ENCODE data around the gene ADTRP.
A peak's percentile ranks its signal among the peaks of the same experiment; 100 is the strongest.

Gene ADTRP

GRCh38 chr6:11761744-11762620, 16.6 kb downstream of the ADTRP start:
- peaks cover 16 to 36% of the 10 kb centered on the region in 2 donors for H3K4me1 ChIP-seq (ENCODE audit: control insufficient read depth in 2 of 2, insufficient read depth in 2 of 2, low read length in 2 of 2)
- no peaks in the 10 kb centered on the region for H3K27me3 ChIP-seq (ENCODE audit: control insufficient read depth in 2 of 2, insufficient read depth in 2 of 2, low read length in 2 of 2)
- H3K9me3 ChIP-seq (ENCODE audit: control insufficient read depth in 2 of 2, low read length in 2 of 2): peaks cover 0 to 6% of the 10 kb centered on the region in 2 donors
- peak overlapping the region; percentile 78 to 80 for H3K27ac ChIP-seq (ENCODE audit: low read depth in 2 of 2, low read length in 2 of 2)
- H3K9ac ChIP-seq (ENCODE audit: low read depth in 1 of 2, low read length in 2 of 2): peak overlapping the region in 1 of 2 donors; percentile 37
- H3K36me3 ChIP-seq (ENCODE audit: control insufficient read depth in 2 of 2, insufficient read depth in 2 of 2, low read length in 2 of 2): peaks cover 2 to 25% of the 10 kb centered on the region in 2 donors
- H3K4me3 ChIP-seq (ENCODE audit: low read length in 2 of 2): peak overlapping the region; percentile 5 to 32

GRCh38 chr6:11760015-11760473, 18.6 kb downstream of the ADTRP start:
- peak overlapping the region in 1 of 2 donors; percentile 20 for H3K27ac ChIP-seq (ENCODE audit: low read depth in 2 of 2, low read length in 2 of 2)
- no peak overlapping the region for H3K9ac ChIP-seq (ENCODE audit: low read depth in 1 of 2, low read length in 2 of 2)
- no peak overlapping the region for H3K4me3 ChIP-seq (ENCODE audit: low read length in 2 of 2)
- peaks cover 16 to 36% of the 10 kb centered on the region in 2 donors for H3K4me1 ChIP-seq (ENCODE audit: control insufficient read depth in 2 of 2, insufficient read depth in 2 of 2, low read length in 2 of 2)
- H3K9me3 ChIP-seq (ENCODE audit: control insufficient read depth in 2 of 2, low read length in 2 of 2): peaks cover 0 to 6% of the 10 kb centered on the region in 2 donors
- peaks cover 0 to 18% of the 10 kb centered on the region in 2 donors for H3K36me3 ChIP-seq (ENCODE audit: control insufficient read depth in 2 of 2, insufficient read depth in 2 of 2, low read length in 2 of 2)
- H3K27me3 ChIP-seq (ENCODE audit: control insufficient read depth in 2 of 2, insufficient read depth in 2 of 2, low read length in 2 of 2): no peaks in the 10 kb centered on the region

- Histone ChIP-seq H3K36me3 (ENCODE audit: control insufficient read depth in 2 of 2, insufficient read depth in 2 of 2, low read length in 2 of 2) (peaks cover 0 to 14% of the 10 kb centered on the region in 2 donors), H3K9ac (ENCODE audit: low read depth in 1 of 2, low read length in 2 of 2) (no peak overlapping the region), H3K27me3 (ENCODE audit: control insufficient read depth in 2 of 2, insufficient read depth in 2 of 2, low read length in 2 of 2) (no peaks in the 10 kb centered on the region), H3K4me3 (ENCODE audit: low read length in 2 of 2) (no peak overlapping the region), H3K27ac (ENCODE audit: low read depth in 2 of 2, low read length in 2 of 2) (no peak overlapping the region), H3K4me1 (ENCODE audit: control insufficient read depth in 2 of 2, insufficient read depth in 2 of 2, low read length in 2 of 2) (peaks cover 16 to 35% of the 10 kb centered on the region in 2 donors), H3K9me3 (ENCODE audit: control insufficient read depth in 2 of 2, low read length in 2 of 2) (peaks cover 0 to 6% of the 10 kb centered on the region in 2 donors)
Measured at GRCh38 chr6:11758878-11759277, 19.7 kb downstream of the ADTRP start.

- Histone ChIP-seq H3K9ac (ENCODE audit: low read depth in 1 of 2, low read length in 2 of 2) (no peak overlapping the region), H3K27me3 (ENCODE audit: control insufficient read depth in 2 of 2, insufficient read depth in 2 of 2, low read length in 2 of 2) (no peaks in the 10 kb centered on the region), H3K27ac (ENCODE audit: low read depth in 2 of 2, low read length in 2 of 2) (no peak overlapping the region), H3K36me3 (ENCODE audit: control insufficient read depth in 2 of 2, insufficient read depth in 2 of 2, low read length in 2 of 2) (peaks cover 0 to 11% of the 10 kb centered on the region in 2 donors), H3K9me3 (ENCODE audit: control insufficient read depth in 2 of 2, low read length in 2 of 2) (peaks cover 0 to 6% of the 10 kb centered on the region in 2 donors), H3K4me3 (ENCODE audit: low read length in 2 of 2) (no peak overlapping the region), H3K4me1 (ENCODE audit: control insufficient read depth in 2 of 2, insufficient read depth in 2 of 2, low read length in 2 of 2) (peaks cover 0 to 13% of the 10 kb centered on the region in 2 donors)
Measured at GRCh38 chr6:11756726-11757125, 21.9 kb downstream of the ADTRP start.

GRCh38 chr6:11756292-11756691, 22.3 kb downstream of the ADTRP start:
- no peak overlapping the region for H3K27ac ChIP-seq (ENCODE audit: low read depth in 2 of 2, low read length in 2 of 2)
- peaks cover 0 to 6% of the 10 kb centered on the region in 2 donors for H3K9me3 ChIP-seq (ENCODE audit: control insufficient read depth in 2 of 2, low read length in 2 of 2)

GRCh38 chr6:11755725-11756124, 22.9 kb downstream of the ADTRP start:
- H3K9me3 ChIP-seq (ENCODE audit: control insufficient read depth in 2 of 2, low read length in 2 of 2): peaks cover 0 to 6% of the 10 kb centered on the region in 2 donors
- H3K27ac ChIP-seq (ENCODE audit: low read depth in 2 of 2, low read length in 2 of 2): no peak overlapping the region
- peaks cover 6 to 12% of the 10 kb centered on the region in 2 donors for H3K4me1 ChIP-seq (ENCODE audit: control insufficient read depth in 2 of 2, insufficient read depth in 2 of 2, low read length in 2 of 2)
- no peak overlapping the region for H3K4me3 ChIP-seq (ENCODE audit: low read length in 2 of 2)
- no peak overlapping the region for H3K9ac ChIP-seq (ENCODE audit: low read depth in 1 of 2, low read length in 2 of 2)
- H3K27me3 ChIP-seq (ENCODE audit: control insufficient read depth in 2 of 2, insufficient read depth in 2 of 2, low read length in 2 of 2): no peaks in the 10 kb centered on the region
- H3K36me3 ChIP-seq (ENCODE audit: control insufficient read depth in 2 of 2, insufficient read depth in 2 of 2, low read length in 2 of 2): peaks cover 0 to 11% of the 10 kb centered on the region in 2 donors

More at GRCh38 chr6:11756292-11756691, 22.3 kb downstream of the ADTRP start:
- no peak overlapping the region for H3K4me3 ChIP-seq (ENCODE audit: low read length in 2 of 2)
- peaks cover 0 to 11% of the 10 kb centered on the region in 2 donors for H3K36me3 ChIP-seq (ENCODE audit: control insufficient read depth in 2 of 2, insufficient read depth in 2 of 2, low read length in 2 of 2)
- no peak overlapping the region for H3K9ac ChIP-seq (ENCODE audit: low read depth in 1 of 2, low read length in 2 of 2)
- H3K4me1 ChIP-seq (ENCODE audit: control insufficient read depth in 2 of 2, insufficient read depth in 2 of 2, low read length in 2 of 2): peaks cover 2 to 13% of the 10 kb centered on the region in 2 donors
- no peaks in the 10 kb centered on the region for H3K27me3 ChIP-seq (ENCODE audit: control insufficient read depth in 2 of 2, insufficient read depth in 2 of 2, low read length in 2 of 2)

- Histone ChIP-seq H3K27me3 (ENCODE audit: control insufficient read depth in 2 of 2, insufficient read depth in 2 of 2, low read length in 2 of 2) (no peaks in the 10 kb centered on the region), H3K27ac (ENCODE audit: low read depth in 2 of 2, low read length in 2 of 2) (no peak overlapping the region), H3K9me3 (ENCODE audit: control insufficient read depth in 2 of 2, low read length in 2 of 2) (peaks cover 0 to 6% of the 10 kb centered on the region in 2 donors), H3K36me3 (ENCODE audit: control insufficient read depth in 2 of 2, insufficient read depth in 2 of 2, low read length in 2 of 2) (peaks cover 0 to 11% of the 10 kb centered on the region in 2 donors), H3K9ac (ENCODE audit: low read depth in 1 of 2, low read length in 2 of 2) (no peak overlapping the region), H3K4me3 (ENCODE audit: low read length in 2 of 2) (no peak overlapping the region), H3K4me1 (ENCODE audit: control insufficient read depth in 2 of 2, insufficient read depth in 2 of 2, low read length in 2 of 2) (peaks cover 14 to 15% of the 10 kb centered on the region in 2 donors)
Measured at GRCh38 chr6:11754625-11755271, 23.9 kb downstream of the ADTRP start.

GRCh38 chr6:11753798-11754197, 24.8 kb downstream of the ADTRP start:
- Histone ChIP-seq H3K9me3 (ENCODE audit: control insufficient read depth in 2 of 2, low read length in 2 of 2) (peaks cover 0 to 6% of the 10 kb centered on the region in 2 donors), H3K27ac (ENCODE audit: low read depth in 2 of 2, low read length in 2 of 2) (no peak overlapping the region), H3K4me1 (ENCODE audit: control insufficient read depth in 2 of 2, insufficient read depth in 2 of 2, low read length in 2 of 2) (peaks cover 14 to 15% of the 10 kb centered on the region in 2 donors), H3K4me3 (ENCODE audit: low read length in 2 of 2) (no peak overlapping the region), H3K9ac (ENCODE audit: low read depth in 1 of 2, low read length in 2 of 2) (no peak overlapping the region), H3K36me3 (ENCODE audit: control insufficient read depth in 2 of 2, insufficient read depth in 2 of 2, low read length in 2 of 2) (peaks cover 0 to 7% of the 10 kb centered on the region in 2 donors), H3K27me3 (ENCODE audit: control insufficient read depth in 2 of 2, insufficient read depth in 2 of 2, low read length in 2 of 2) (no peaks in the 10 kb centered on the region)

- H3K27me3 ChIP-seq (ENCODE audit: control insufficient read depth in 2 of 2, insufficient read depth in 2 of 2, low read length in 2 of 2): no peaks in the 10 kb centered on the region
- H3K9ac ChIP-seq (ENCODE audit: low read depth in 1 of 2, low read length in 2 of 2): no peak overlapping the region
- no peak overlapping the region for H3K4me3 ChIP-seq (ENCODE audit: low read length in 2 of 2)
- peaks cover 15 to 17% of the 10 kb centered on the region in 2 donors for H3K4me1 ChIP-seq (ENCODE audit: control insufficient read depth in 2 of 2, insufficient read depth in 2 of 2, low read length in 2 of 2)
- no peaks in the 10 kb centered on the region for H3K9me3 ChIP-seq (ENCODE audit: control insufficient read depth in 2 of 2, low read length in 2 of 2)
- H3K36me3 ChIP-seq (ENCODE audit: control insufficient read depth in 2 of 2, insufficient read depth in 2 of 2, low read length in 2 of 2): no peaks in the 10 kb centered on the region
- no peak overlapping the region for H3K27ac ChIP-seq (ENCODE audit: low read depth in 2 of 2, low read length in 2 of 2)
Measured at GRCh38 chr6:11752360-11752759, 26.2 kb downstream of the ADTRP start.

GRCh38 chr6:11750682-11751081, 27.9 kb downstream of the ADTRP start:
- Histone ChIP-seq H3K4me3 (ENCODE audit: low read length in 2 of 2) (peak overlapping the region in 1 of 2 donors; percentile 7), H3K9ac (ENCODE audit: low read depth in 1 of 2, low read length in 2 of 2) (no peak overlapping the region), H3K27me3 (ENCODE audit: control insufficient read depth in 2 of 2, insufficient read depth in 2 of 2, low read length in 2 of 2) (no peaks in the 10 kb centered on the region), H3K4me1 (ENCODE audit: control insufficient read depth in 2 of 2, insufficient read depth in 2 of 2, low read length in 2 of 2) (peaks cover 15 to 17% of the 10 kb centered on the region in 2 donors), H3K9me3 (ENCODE audit: control insufficient read depth in 2 of 2, low read length in 2 of 2) (no peaks in the 10 kb centered on the region), H3K36me3 (ENCODE audit: control insufficient read depth in 2 of 2, insufficient read depth in 2 of 2, low read length in 2 of 2) (peaks cover 0 to 2% of the 10 kb centered on the region in 2 donors), H3K27ac (ENCODE audit: low read depth in 2 of 2, low read length in 2 of 2) (peak overlapping the region; percentile 40 to 49)

Measured in mucosa of rectum (tissue), 2 donors.